Activated CD4-positive, alpha-beta T cell treated with anti-CD3 and anti-CD28 coated beads for 24 hours (primary cell): Measurements from ENCODE around the gene PCGF1.
"Not testable (repeated sequence)": the region's sequence is repeated elsewhere in the genome, so short reads cannot be mapped to it uniquely, and the experiment has no call there.

Experiments
- DNase-seq, 2 donors: peaks; one replicate each; pipeline ENCODE4 v3.0.0-alpha.2; 2020; ENCODE audit warnings: low read depth in 2 of 2

Gene PCGF1

DNA sequence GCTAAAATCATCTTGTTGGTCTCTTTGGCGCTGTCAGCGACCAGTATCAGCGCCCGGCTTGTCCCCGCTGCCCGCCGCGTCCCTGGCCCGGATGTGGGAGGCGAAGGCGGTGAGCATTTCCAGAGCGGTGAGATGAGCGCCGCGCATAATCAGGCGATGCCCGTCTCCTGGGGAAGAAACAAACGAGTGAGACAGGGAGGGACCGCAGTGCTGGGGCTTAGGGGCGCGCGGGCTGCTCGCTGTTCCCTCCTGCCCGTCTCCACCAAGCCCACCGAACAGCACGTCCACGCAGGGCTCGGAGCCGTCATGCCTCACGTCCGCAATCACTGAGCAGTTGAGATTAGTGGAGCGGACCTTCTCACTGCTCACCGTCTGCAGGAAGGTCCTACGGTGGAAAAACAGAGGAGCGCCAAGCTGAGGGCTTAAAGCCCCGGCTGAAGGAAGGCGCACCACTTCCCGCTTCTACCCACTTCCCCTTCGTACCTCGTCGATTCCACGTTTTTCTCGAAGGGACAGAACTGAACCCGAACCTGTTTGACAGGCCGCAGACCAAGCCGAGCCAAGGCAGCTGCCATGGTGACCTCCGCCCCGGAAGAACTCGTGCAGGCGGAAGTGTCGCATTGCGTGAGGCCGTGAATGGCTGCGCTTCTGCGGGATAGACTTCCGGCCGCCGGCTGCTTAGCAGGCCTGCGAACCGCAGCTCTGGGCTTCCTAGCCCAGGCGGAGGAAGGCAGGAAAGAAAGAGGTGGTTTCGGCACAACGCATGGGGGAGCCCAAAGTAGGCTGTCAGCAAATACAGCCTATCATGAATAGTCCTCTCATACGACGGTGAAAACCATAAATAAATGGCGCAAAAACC is 35.2 kb downstream of the PCGF1 start, which contains the start of gene MRPL53:
TSS of gene MRPL53 (minus strand) at position 595 of the 859 bp plus-strand sequence. CDS start at position 575, 20 bp downstream.
- peak; percentile 96 for DNase-seq

DNA sequence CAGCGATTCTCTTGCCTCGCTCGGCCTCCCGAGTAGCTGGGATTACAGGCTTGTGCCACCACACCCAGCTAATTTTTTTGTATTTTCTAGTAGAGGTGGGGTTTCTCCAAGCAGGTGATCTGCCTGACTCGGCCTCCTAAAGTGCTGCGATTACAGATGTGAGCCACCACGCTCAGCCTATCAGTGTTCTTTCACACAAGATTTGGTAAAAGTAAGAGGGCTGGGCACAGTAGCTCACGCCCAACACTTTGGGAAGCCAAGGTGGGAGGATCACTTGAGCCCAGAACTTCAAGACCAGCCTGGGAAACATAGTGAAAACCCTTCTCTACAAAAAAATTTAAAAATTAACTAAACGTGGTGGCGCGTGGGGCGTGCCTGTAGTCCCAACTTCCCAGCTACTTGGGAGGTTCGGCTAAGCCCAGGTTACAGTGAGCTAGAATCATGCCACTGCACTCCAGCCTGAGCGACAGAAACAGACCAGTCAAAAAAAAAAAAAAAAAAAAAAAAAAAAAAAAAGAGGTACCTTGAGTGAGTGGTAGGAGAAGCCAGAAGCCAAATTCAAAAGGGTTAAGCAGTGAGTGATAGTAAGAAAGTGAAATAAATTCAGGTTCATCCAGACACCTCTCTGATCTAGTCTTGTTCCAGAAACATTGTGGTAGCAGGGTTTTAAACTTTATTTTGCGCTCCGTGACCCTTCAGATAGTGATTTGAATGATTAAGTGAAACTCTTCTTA is 36.0 kb downstream of the PCGF1 start:
- DNase-seq: no peak

DNA sequence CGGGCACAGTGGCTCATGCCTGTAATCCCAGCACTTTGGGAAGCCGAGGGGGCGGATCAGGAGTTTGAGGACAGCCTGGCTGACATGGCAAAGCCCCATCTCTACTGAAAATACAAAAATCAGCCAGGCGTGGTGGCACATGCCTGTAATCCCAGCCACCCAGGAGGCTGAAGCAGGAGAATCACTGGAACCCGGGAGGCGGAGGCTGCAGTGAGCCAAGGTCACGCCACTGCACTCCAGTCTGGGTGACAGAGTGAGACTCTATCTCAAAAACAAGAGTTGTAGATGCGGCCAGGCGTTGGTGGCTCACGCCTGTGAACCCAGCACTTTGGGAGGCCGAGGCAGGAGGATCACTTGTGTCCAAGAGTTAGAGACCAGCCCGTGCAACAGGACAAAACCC is 36.8 kb downstream of the PCGF1 start:
- not testable (repeated sequence) for DNase-seq

DNA sequence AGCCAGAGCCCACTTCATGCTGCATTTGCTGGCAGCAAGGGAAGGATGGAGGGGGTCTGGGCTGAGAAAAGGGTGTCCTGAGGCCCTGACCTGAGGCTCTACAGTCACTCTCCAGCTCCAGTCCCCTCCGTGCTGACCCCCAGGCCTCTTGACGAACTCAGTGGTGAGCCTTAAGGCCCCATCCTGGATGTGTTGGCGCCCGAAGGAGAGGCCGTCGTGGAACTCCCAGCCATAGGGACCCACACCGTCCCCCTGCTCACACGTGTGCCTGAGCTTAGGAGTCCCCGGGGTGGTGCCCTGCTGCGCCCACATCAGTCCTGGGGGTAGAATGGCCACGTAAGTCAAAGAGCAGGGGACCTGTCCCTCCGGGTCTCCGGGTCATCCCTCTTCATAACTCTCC is 43.1 kb downstream of the PCGF1 start:
- no peak for DNase-seq

DNA sequence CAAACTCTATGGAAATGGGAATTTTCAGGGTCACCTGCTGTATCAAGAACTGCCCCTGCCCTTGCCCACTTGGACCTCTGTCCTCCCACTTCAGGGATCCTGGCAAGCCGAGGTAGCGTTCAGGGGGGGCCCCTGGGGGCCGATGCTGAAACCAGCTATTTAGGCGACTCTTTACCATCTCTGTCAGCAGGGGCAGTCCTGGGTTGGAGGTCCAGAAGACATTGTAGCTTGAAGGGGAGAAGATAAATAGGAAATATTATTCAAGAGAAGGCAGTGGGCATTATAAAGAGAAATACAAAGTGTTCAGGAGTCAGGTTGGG is 44.7 kb downstream of the PCGF1 start:
- DNase-seq: no peak

DNA sequence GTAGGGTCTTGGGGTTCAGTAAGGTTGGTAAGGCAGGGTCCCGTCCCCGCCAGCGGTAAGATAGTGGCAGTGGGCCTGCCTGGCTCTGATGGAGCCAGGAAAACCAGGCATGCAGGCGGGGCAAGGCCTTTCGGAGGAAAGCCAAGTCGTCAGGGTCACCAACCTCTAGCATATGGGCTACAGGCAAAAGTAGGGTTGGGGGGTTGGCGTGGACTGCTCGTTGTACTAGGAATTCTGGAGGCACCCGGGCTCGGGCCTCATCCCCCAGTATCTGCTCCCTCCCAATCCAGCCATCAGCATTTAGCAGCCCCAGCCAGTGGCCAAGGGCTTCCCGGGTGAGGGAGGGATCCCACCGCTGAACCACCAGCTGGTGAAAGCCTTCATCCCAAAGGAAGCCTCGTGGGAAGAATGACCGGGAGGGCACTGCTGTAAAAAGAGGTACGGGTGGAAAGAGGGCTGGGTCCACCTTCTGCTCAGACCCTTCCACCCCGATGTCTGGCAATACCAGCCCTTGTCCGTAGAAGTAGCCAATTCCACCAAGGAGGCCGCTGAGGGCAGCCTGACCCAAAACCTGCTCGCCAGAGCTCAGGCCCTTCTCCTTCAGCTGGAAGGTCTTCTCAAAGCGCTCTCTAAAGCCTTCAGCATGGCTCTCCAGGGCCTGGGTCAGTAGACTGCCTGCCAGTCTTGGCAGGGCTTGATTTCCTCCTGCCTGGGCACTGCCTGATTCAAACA is 45.3 kb downstream of the PCGF1 start:
- DNase-seq: no peak

DNA sequence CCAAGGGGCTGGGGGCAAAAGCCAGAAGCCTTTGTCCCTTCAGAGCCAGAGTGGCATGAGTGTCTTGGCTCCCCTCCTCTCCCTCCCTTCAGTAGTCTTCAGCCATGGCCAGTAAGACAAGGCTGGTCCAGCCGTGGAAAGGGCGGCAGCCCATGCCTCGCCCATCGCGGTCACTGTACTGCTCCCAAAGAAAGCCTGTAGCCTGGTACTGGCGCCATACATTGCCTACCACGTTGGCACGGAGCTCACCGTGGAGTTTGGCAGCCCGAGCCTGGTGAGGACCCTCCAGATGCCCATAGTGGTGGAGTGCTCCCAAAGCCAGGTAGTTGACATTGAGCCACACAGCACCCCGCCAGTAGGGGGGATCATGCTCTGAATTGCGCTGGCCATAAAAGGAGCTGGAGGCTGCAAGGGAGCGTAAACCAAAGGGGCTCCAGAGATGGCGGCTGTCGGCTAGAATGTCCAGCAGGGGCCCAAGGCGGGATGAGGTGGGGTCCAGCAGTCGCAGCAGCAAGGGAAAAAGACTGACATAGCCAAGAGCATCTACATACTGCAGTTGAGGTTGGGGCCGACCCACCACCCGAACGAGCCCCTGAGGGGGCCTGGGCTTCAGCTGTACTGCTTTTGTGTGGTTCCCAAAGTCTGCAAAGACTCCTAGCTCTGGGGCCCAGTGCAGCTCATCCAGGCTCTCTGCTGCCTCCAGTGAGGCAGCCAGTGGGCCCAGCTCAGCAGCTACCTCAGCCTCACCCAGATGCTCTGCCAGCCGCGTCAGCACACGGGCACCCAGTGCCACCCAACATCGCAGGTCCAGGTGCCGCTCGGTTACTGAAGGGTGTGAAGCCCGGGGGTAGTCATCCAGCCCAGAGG is 46.1 kb downstream of the PCGF1 start:
- no peak for DNase-seq

DNA sequence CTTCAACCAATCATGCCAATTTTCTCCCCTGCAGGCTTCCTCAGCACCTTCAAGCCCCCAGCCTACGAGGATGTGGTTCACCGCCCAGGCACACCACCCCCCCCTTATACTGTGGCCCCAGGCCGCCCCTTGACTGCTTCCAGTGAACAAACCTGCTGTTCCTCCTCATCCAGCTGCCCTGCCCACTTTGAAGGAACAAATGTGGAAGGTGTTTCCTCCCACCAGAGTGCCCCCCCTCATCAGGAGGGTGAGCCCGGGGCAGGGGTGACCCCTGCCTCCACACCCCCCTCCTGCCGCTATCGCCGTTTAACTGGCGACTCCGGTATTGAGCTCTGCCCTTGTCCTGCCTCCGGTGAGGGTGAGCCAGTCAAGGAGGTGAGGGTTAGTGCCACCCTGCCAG is 47.3 kb downstream of the PCGF1 start:
- not testable (repeated sequence) for DNase-seq

DNA sequence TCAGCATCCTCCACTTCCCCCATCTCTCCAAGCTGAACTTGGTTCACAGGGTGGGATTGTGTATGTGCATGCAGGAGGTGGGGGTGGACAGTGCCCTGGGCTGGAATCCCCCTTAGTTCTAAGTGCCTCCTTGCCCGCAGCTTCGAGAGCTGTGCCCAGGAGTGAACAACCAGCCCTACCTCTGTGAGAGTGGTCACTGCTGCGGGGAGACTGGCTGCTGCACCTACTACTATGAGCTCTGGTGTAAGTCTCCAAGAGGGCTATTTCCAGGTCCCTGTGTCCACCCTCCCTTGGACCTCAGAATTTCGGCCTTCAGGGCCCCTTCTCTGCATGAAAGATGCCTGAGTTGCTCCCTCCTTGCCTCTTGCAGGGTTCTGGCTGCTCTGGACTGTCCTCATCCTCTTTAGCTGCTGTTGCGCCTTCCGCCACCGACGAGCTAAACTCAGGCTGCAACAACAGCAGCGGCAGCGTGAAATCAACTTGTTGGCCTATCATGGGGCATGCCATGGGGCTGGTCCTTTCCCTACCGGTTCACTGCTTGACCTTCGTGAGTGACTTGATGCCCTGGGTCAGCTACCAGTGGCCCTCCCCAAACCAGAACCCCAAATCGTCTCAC is 47.9 kb downstream of the PCGF1 start:
- DNase-seq: not testable (repeated sequence)

DNA sequence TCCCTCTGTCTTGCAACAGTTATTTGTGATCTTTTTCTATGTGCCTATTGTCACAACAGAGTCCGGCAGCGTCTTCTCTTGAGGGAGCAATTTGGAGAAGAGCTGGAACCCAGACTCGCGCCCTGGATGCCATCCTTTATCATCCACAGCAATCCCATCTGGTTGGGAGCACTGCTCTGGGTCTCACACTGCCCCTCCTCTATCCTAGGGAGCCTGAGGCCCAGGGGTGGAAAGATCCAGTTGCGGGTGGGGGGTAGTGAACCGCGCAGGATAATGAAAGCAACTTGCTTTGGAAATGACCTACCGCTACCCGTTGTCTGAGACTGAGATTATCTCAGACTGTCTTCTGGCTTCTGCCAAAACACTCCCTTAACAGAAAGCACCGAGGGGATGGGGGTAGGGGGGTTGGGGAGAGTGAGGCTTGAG is 48.5 kb downstream of the PCGF1 start:
- no peak for DNase-seq

DNA sequence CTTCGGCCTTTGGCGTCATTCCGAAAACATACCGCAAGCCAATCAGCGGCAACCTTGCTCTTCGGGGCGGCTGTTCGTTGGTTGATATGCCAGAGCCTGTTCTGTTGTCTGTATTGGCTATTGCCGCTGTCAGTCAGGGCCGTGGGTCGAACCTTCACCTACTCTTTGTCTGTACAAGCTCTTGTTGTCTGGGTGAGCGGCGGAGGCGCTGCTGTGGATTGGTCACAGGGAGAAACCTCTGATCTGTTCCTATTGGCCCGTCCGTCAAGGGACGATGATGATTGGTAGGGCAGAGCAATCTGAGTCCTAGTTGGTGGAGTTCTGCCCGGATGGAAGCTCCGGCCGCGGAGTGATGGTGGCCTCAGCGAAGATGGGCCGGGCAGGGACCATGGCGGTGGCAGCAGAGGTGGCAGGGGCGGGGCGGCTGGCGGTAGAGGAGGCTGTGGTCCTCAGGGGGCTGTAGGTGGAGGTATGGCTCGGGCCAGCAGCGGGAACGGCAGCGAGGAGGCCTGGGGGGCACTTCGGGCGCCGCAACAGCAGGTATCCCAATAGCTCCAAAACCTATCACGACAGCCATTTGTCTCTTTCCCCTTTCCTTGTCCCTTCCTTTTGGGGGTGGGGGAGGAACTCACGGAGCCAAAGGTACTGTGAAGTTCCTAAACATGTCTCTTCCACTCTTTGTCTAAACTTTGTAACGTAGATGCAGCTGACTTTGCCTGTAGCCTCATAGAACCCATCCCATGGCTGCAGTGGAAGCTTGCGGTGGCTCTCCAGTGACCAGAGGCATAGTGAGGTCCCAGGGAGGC is 49.2 kb downstream of the PCGF1 start, which contains the start of gene WBP1:
TSS of gene WBP1 (plus strand) at position 307 of the 806 bp plus-strand sequence. CDS start at position 472, 165 bp downstream.
- peak; percentile 98 for DNase-seq

DNA sequence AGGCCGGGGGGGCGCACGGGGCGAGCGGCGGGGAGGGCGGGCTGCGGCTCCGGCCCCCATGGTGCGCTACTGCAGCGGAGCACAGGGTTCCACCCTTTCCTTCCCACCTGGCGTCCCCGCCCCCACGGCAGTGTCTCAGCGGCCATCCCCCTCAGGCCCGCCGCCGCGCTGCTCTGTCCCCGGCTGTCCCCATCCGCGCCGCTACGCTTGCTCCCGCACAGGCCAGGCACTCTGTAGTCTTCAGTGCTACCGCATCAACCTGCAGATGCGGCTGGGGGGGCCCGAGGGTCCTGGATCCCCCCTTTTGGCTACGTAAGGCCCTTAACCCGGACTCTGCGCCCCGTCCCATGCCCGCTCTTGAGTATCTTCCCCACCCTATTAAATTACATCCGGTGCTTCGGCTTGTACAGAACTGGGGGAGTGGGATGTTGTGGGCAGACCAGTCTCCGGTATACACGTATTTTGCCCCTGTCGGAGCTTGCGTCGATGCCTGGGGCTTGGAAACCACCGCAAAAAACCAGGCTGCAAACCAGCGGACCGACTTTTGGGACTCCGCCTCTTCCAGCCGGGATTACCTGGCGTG is 49.9 kb downstream of the PCGF1 start:
- peak; percentile 68 to 75 for DNase-seq

DNA sequence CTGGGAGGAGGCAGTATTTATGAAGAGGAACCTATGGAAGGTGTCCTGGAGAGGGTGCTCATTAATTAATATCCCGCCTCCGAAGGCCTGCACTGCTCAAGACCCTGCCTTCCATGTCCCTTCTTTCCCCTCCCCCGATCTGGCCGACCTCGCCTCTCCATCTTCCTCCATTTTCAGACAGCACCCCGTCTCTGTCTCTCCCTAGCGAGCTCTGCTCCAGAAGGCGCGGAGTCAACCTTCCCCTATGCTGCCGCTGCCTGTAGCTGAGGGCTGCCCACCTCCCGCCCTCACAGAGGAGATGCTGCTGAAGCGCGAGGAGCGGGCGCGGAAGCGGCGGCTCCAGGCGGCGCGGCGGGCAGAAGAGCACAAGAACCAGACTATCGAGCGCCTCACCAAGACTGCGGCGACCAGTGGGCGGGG is 50.4 kb downstream of the PCGF1 start:
- DNase-seq: no peak
